Keratinocyte (primary cell): ENCODE results near the gene PRKCE. TPM values are rescaled to one million over a fixed set of nuclear protein-coding genes. Genes with fewer than 3 reads are reported as not detected.

Source experiments
- DNase-seq: peaks from one replicate; pipeline ENCODE4 v3.0.0-alpha.2; 2011; ENCODE audit warnings: low read depth, missing footprints, low spot score
- FAIRE-seq: peaks from 2 replicates; lab custom pipeline; 2011; peaks lifted over from hg19 to GRCh38; lab: Jason Lieb, UNC
- H2AFZ ChIP-seq: 2 replicates; pipeline ENCODE4 v1.6.0; 2012; ENCODE audit warnings: low read length, control low read depth, inconsistent platforms; ENCODE audit not compliant: control insufficient read depth
- H3K27ac ChIP-seq: 2 replicates; pipeline ENCODE4 v1.5.1; 2011; ENCODE audit warnings: low read length; ENCODE audit not compliant: control insufficient read depth, insufficient read depth
- H3K27me3 ChIP-seq: 3 replicates; pipeline ENCODE4 v1.6.0; 2011; ENCODE audit warnings: low read length; ENCODE audit not compliant: control insufficient read depth, insufficient read depth; ENCODE audit errors: extremely low read depth
- H3K36me3 ChIP-seq, 2 experiments: 2 replicates in 1 of 2; 3 replicates in 1 of 2; pipeline ENCODE4 v1.5.1; 2011; ENCODE audit warnings: low read length in 2 of 2, mild to moderate bottlenecking in 1 of 2; ENCODE audit not compliant: control insufficient read depth in 2 of 2, insufficient read depth in 2 of 2; ENCODE audit errors: extremely low read depth in 1 of 2
- H3K4me1 ChIP-seq: 3 replicates; pipeline ENCODE4 v1.5.1; 2011; ENCODE audit warnings: low read length; ENCODE audit not compliant: control insufficient read depth, insufficient read depth; ENCODE audit errors: extremely low read depth
- H3K4me2 ChIP-seq: 3 replicates; pipeline ENCODE4 v1.6.0; 2011; ENCODE audit warnings: low read depth, low read length; ENCODE audit not compliant: control insufficient read depth, insufficient read depth; ENCODE audit errors: extremely low read depth
- H3K4me3 ChIP-seq, 3 experiments: fragments of 200-600 bp in 1 of 3; sonication (generic) in 1 of 3; 2 replicates in 2 of 3; 3 replicates in 1 of 3; pipeline ENCODE4 v1.5.1; 2011 to 2016; ENCODE audit warnings: low read length in 3 of 3, mild to moderate bottlenecking in 3 of 3, control low read depth in 2 of 3, inconsistent platforms in 1 of 3, low read depth in 1 of 3, mixed read lengths in 1 of 3, mixed run types in 1 of 3, moderate library complexity in 1 of 3; ENCODE audit not compliant: control insufficient read depth in 2 of 3, insufficient read depth in 2 of 3; ENCODE audit errors: extremely low read depth in 1 of 3
- H3K79me2 ChIP-seq: 2 replicates; pipeline ENCODE4 v1.6.0; 2012; ENCODE audit warnings: low read length; ENCODE audit not compliant: control insufficient read depth, insufficient read depth
- H3K9ac ChIP-seq: 3 replicates; pipeline ENCODE4 v1.6.0; 2011; ENCODE audit warnings: low read length; ENCODE audit not compliant: control insufficient read depth, insufficient read depth; ENCODE audit errors: extremely low read depth
- H3K9me1 ChIP-seq: 3 replicates; pipeline ENCODE4 v1.6.0; 2011; ENCODE audit warnings: low read length; ENCODE audit not compliant: control insufficient read depth, insufficient read depth; ENCODE audit errors: extremely low read depth
- H3K9me3 ChIP-seq: 2 replicates; pipeline ENCODE4 v1.5.1; 2012; ENCODE audit warnings: low read depth, low read length; ENCODE audit not compliant: control insufficient read depth
- H4K20me1 ChIP-seq: 3 replicates; pipeline ENCODE4 v1.6.0; 2011; ENCODE audit warnings: low read length; ENCODE audit not compliant: control insufficient read depth, insufficient read depth; ENCODE audit errors: extremely low read depth
- CTCF ChIP-seq, 3 experiments: IDR thresholded peaks in 1 of 3; conservative IDR thresholded peaks in 1 of 3; optimal IDR thresholded peaks in 1 of 3; 2 replicates in 2 of 3; 3 replicates in 1 of 3; pipeline versions ENCODE3 to v1.5.1; 2011; ENCODE audit warnings: low read length in 3 of 3, mild to moderate bottlenecking in 3 of 3, moderate library complexity in 2 of 3, control low read depth in 1 of 3, inconsistent platforms in 1 of 3; ENCODE audit not compliant: insufficient read depth in 2 of 3; ENCODE audit errors: extremely low read depth in 1 of 3
- EZH2 ChIP-seq: IDR thresholded peaks from one replicate; pipeline ENCODE4 v1.6.1; 2012; ENCODE audit warnings: inconsistent platforms, mild to moderate bottlenecking, low read length, moderate library complexity
- dilution Hi-C: fragments of 300-500 bp; cut with MboI; formaldehyde crosslinking; loops from one replicate; pipeline ENCODE4 v1.7.0; 2020; ENCODE audit warnings: low sequenced_read_pairs; ENCODE audit not compliant: extremely low pct_ligation_motif_present
- polyA plus RNA-seq, 5 experiments: library from polyadenylated mRNA; depleted of rRNA in 3 of 5; stranded (reverse) in 3 of 5; stranded (forward) in 1 of 5; unstranded in 1 of 5; fragments of >200 nt; gene quantifications; 1 replicate in 1 of 5; 2 replicates in 3 of 5; 3 replicates in 1 of 5; pipeline versions ENCODE4 v1.2.1 to v1.2.3, GENCODE V29; 2011 to 2012; ENCODE audit warnings: missing spikeins in 2 of 5, low read depth in 1 of 5, low replicate concordance in 1 of 5

PRKCE gene
- polyA plus RNA-seq, 1 donor (not counting 4 experiments of a cell fraction or from before 2014, with no cell fraction given): 2.0 TPM

DNA sequence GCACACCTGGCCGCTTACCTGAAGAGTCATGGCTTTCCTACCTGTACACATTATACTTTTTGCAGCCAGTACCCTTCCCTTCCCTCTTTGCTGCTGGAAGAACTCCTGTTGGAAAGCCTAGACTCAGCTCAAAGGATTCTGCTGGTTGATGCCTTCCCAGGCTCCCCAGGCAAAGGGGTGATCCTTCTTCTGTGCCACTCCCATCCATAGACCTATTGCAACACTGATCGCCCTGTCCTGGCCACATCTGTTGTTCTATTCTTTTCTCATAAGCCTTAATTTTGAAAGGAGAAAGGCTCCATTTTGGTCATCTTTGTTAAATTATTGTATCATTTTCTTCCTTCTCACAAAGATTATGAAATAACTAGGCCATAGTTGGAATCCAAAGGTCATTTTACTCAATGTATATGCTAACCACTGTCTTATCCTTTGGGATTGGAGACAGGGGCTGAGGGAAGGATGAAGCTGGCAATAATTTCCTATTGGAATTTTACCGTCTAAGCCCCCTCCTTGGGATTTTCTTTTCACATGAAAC lies 3.4 kb upstream of the PRKCE start:
- no peaks in the 10 kb centered on the region for H3K9me3 ChIP-seq
- H3K79me2 ChIP-seq: no peaks in the 10 kb centered on the region
- H3K4me1 ChIP-seq: peaks cover 14% of the 10 kb centered on the region
- H4K20me1 ChIP-seq: no peaks in the 10 kb centered on the region
- H3K9ac ChIP-seq: no peak overlapping the region
- no peak for TF ChIP-seq EZH2
- TF ChIP-seq CTCF (optimal IDR thresholded peaks at IDR 0.05 in 1 of 3, IDR thresholded peaks at IDR 0.05 in 1 of 3, conservative IDR thresholded peaks at IDR 0.05 in 1 of 3; ENCODE audit: extremely low read depth in 1 of 3, insufficient read depth in 2 of 3, low read length in 3 of 3): no peak
- no peaks in the 10 kb centered on the region for H3K9me1 ChIP-seq
- no peak for FAIRE-seq
- peaks cover 1% of the 10 kb centered on the region for H3K27me3 ChIP-seq
- dilution Hi-C loops: no loop called here
- no peak for DNase-seq
- no peak overlapping the region for H2AFZ ChIP-seq
- no peak overlapping the region for H3K27ac ChIP-seq
- no peaks in the 10 kb centered on the region for H3K36me3 ChIP-seq
- H3K4me3 ChIP-seq: no peak overlapping the region
- no peak overlapping the region for H3K4me2 ChIP-seq

DNA sequence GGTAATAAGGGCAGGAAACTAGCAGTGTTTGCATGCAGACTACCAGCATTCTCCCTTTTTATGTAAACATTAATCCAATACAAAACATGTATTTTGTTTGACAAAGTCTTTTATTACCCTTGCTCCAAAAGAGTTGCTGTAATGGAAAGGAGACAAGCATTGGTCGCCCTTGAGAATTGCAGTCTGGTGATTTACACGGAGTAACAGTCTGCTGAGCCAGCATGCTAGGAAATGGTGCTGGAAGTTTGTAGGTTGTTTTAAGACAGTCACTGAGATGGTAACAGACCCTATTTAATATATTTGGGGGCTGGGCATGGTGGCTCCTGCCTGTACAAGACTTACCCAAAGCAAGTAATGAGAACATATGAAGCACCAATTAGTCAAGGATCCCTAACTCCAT lies 2.8 kb upstream of the PRKCE start:
- H3K27me3 ChIP-seq: no peaks in the 10 kb centered on the region
- no peaks in the 10 kb centered on the region for H4K20me1 ChIP-seq
- no peaks in the 10 kb centered on the region for H3K9me1 ChIP-seq
- DNase-seq (no peak), FAIRE-seq (no peak)
- no peaks in the 10 kb centered on the region for H3K9me3 ChIP-seq
- no peak overlapping the region for H3K9ac ChIP-seq
- TF ChIP-seq CTCF (optimal IDR thresholded peaks at IDR 0.05 in 1 of 3, IDR thresholded peaks at IDR 0.05 in 1 of 3, conservative IDR thresholded peaks at IDR 0.05 in 1 of 3; ENCODE audit: extremely low read depth in 1 of 3, insufficient read depth in 2 of 3, low read length in 3 of 3) (no peak), EZH2 (no peak)
- H3K4me2 ChIP-seq: no peak overlapping the region
- no peak overlapping the region for H2AFZ ChIP-seq
- dilution Hi-C loops: no loop called here
- H3K36me3 ChIP-seq: no peaks in the 10 kb centered on the region
- H3K4me1 ChIP-seq: peaks cover 14% of the 10 kb centered on the region
- H3K4me3 ChIP-seq: no peak overlapping the region
- no peak overlapping the region for H3K27ac ChIP-seq
- H3K79me2 ChIP-seq: no peaks in the 10 kb centered on the region
